ENCODE data around the gene SIGLEC8.

- TF ChIP-seq EZH2 (IDR thresholded peaks at IDR 0.05): no peak
- TF ChIP-seq RAD21 (IDR thresholded peaks at IDR 0.05; ENCODE audit: low read depth): no peak
- TF ChIP-seq POLR2A (IDR thresholded peaks at IDR 0.05; ENCODE audit: borderline replicate concordance, extremely low read depth, insufficient read depth, insufficient read length): no peak
- no peak for TF ChIP-seq CTCF (IDR thresholded peaks at IDR 0.05 in 2 of 3, conservative IDR thresholded peaks at IDR 0.05 in 1 of 3; ENCODE audit: borderline replicate concordance in 1 of 3, insufficient read depth in 1 of 3, low read depth in 2 of 3, low read length in 2 of 3)
- no peak for TF ChIP-seq ZNF274 (IDR thresholded peaks at IDR 0.05; ENCODE audit: low read depth, low read length)
- TF ChIP-seq ZFX (IDR thresholded peaks at IDR 0.05): no peak
Observed at GRCh38 chr19:51469162-51469561, 10.9 kb upstream of the SIGLEC8 start.
